Stomach (tissue), 9 donors: ENCODE results near the gene IGLON5. TPM values are rescaled to one million over a fixed set of nuclear protein-coding genes. Genes with fewer than 3 reads are reported as not detected.

Experiments used
- DNase-seq, 2 donors: peaks; one replicate each; pipeline versions ENCODE4 v3.0.0 to v3.0.0-alpha.2; 2013 to 2019
- H3K27ac ChIP-seq, 5 donors: fragments of 200-600 bp in 4 of 5; sonication (generic) in 4 of 5; one replicate each; pipeline ENCODE4 v1.5.1; 2013 to 2019; ENCODE audit warnings: mild to moderate bottlenecking in 1 of 5, moderate library complexity in 1 of 5
- H3K27me3 ChIP-seq, 3 donors: fragments of 200-600 bp; sonication (generic); one replicate each; pipeline ENCODE4 v1.5.1; 2017 to 2019; ENCODE audit warnings: mixed run types in 1 of 3
- H3K36me3 ChIP-seq, 4 donors: fragments of 200-600 bp; sonication (generic); 1 replicate in 3 of 4; 2 replicates in 1 of 4; pipeline ENCODE4 v1.5.1; 2016 to 2019
- H3K4me1 ChIP-seq, 4 donors: fragments of 200-600 bp; sonication (generic); one replicate each; pipeline ENCODE4 v1.5.1; 2016 to 2019
- H3K4me3 ChIP-seq, 4 donors: fragments of 200-600 bp; sonication (generic) in 3 of 4; one replicate each; pipeline ENCODE4 v1.5.1; 2016 to 2019; ENCODE audit warnings: mild to moderate bottlenecking in 1 of 4
- H3K9me3 ChIP-seq, 4 donors: fragments of 200-600 bp; sonication (generic); one replicate each; pipeline ENCODE4 v1.5.1; 2016 to 2019
- EP300 ChIP-seq: sonication (generic); formaldehyde crosslinking; IDR thresholded peaks from one replicate; pipeline ENCODE4 v1.6.1; 2017; ENCODE audit warnings: antibody characterized with exemption
- POLR2A ChIP-seq, 4 donors: fragments of 450-650 bp; IDR thresholded peaks; one replicate each; pipeline ENCODE4 v1.6.1; 2016; ENCODE audit warnings: antibody characterized with exemption in 4 of 4, control low read depth in 2 of 4, mild to moderate bottlenecking in 1 of 4, moderate library complexity in 1 of 4
- POLR2AphosphoS5 ChIP-seq, 3 donors: sonication (generic); formaldehyde crosslinking; IDR thresholded peaks; one replicate each; pipeline ENCODE4 v1.6.1; 2016; ENCODE audit warnings: antibody characterized with exemption in 3 of 3
- WGBS, 5 donors: extraction: QIAGEN DNeasy Blood & Tissue Kit in 3 of 5; methylation state at CpG; one replicate each; pipeline versions ENCODE4 v1.1.5 to v1.1.7; 2013 to 2018; 5-methylcytosine and 5-hydroxymethylcytosine counted together
- intact Hi-C: fragments of 100-400 bp; cut with DNase I; formaldehyde crosslinking; loops from one replicate; pipeline ENCODE4 v1.15.1; 2023; ENCODE audit warnings: low total_unique reads
- polyA plus RNA-seq, 3 donors: library from polyadenylated mRNA; stranded (reverse); fragments of 200-250 nt; gene quantifications; one replicate each; pipeline ENCODE4 v1.2.3, GENCODE V29; 2013
- total RNA-seq, 5 donors: library from RNA; depleted of rRNA; stranded (reverse); fragments of >200 nt; gene quantifications; one replicate each; pipeline versions ENCODE4 v1.1.0 to v1.2.3, GENCODE V29; 2014 to 2016
- TF ChIP-seq, protein P1 (sequence below), 7 experiments: fragments of 450-650 bp in 4 of 7; fragments of 200-600 bp in 3 of 7; sonication (generic) in 3 of 7; IDR thresholded peaks; one replicate each; pipeline ENCODE4 v1.5.1; 2016 to 2019; ENCODE audit warnings: antibody characterized with exemption in 7 of 7, control low read depth in 2 of 7, mild to moderate bottlenecking in 1 of 7
- donor health status: healthy with polysubstance abuse.
- donor health status: Bipolar disorder and iron deficiency.
- donor health status: healthy.

IGLON5 gene
- total and polyA plus RNA-seq, 8 donors: 0.13 to 0.18 TPM; not detected in 6

DNA sequence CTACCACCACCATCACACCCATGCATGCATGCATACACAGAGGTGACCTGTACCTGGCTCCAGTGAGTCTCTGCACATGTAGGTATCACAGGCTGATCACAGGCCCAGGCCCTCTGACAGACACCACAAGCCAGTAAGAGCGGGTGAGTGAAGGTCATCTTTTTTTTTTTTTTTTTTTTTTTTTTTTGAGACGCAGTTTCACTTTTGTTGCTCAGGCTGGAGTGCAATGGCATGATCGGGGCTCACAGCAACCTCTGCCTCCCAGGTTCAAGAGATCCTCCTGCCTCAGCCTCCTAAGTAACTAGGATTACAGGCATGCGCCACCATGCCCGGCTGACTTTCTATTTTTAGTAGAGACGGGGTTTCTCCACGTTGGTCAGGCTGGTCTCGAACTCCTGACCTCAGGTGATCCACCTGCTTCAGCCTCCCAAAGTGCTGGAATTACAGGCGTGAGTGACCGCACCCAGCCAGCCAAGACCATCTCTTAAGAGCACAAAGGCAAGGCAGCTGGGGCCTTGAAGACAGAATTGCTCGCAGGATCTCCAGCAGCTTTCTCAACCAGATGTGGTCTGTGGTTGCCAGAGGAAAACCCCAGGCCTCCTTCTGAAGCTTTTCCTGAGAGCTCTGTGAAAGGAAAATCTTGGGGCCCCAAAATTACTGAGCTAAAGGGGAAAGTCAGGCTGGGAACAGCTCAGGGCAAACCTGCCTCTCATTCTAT lies 64.2 kb downstream of the IGLON5 start:
- DNase-seq: no peak
- Histone ChIP-seq H3K27ac (no peak overlapping the region), H3K4me3 (no peak overlapping the region), H3K9me3 (no peaks in the 10 kb centered on the region), H3K36me3 (no peaks in the 10 kb centered on the region), H3K4me1 (peaks cover 0 to 4% (median 0%) of the 10 kb centered on the region in 4 donors), H3K27me3 (no peaks in the 10 kb centered on the region)
- 56 to 81% (median 69%) methylated on average over 9 to 11 of the region's 11 CpGs for WGBS, 5 donors
- intact Hi-C loops: no loop called here
- TF ChIP-seq, protein P1, sequence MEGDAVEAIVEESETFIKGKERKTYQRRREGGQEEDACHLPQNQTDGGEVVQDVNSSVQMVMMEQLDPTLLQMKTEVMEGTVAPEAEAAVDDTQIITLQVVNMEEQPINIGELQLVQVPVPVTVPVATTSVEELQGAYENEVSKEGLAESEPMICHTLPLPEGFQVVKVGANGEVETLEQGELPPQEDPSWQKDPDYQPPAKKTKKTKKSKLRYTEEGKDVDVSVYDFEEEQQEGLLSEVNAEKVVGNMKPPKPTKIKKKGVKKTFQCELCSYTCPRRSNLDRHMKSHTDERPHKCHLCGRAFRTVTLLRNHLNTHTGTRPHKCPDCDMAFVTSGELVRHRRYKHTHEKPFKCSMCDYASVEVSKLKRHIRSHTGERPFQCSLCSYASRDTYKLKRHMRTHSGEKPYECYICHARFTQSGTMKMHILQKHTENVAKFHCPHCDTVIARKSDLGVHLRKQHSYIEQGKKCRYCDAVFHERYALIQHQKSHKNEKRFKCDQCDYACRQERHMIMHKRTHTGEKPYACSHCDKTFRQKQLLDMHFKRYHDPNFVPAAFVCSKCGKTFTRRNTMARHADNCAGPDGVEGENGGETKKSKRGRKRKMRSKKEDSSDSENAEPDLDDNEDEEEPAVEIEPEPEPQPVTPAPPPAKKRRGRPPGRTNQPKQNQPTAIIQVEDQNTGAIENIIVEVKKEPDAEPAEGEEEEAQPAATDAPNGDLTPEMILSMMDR (IDR thresholded peaks at IDR 0.05): no peak
- TF ChIP-seq EP300 (no peak), POLR2AphosphoS5 (IDR thresholded peaks at IDR 0.05) (no peak), POLR2A (IDR thresholded peaks at IDR 0.05) (no peak)

DNA sequence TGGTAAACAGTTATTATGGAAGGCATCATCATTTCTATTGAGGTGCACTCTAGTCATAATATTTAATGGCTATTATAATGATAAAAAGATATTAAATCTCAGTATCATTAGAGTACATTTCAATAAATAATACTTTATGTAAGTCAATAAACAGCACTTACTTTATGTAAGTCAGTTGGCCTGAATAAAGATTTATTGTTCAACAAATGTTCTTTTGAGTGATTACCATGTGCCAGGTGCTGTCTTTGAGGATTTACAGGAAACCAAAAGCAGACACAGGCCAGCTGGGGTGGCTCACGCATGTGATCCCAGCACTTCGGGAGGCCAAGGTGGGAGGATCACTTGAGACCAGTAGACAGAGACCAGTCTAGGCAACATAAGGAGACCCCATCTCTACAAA lies 66.0 kb downstream of the IGLON5 start:
- Histone ChIP-seq H3K27me3 (no peaks in the 10 kb centered on the region), H3K9me3 (peaks cover 0 to 7% (median 4%) of the 10 kb centered on the region in 4 donors), H3K4me3 (no peak overlapping the region), H3K4me1 (peaks cover 0 to 4% (median 0%) of the 10 kb centered on the region in 4 donors), H3K36me3 (no peaks in the 10 kb centered on the region), H3K27ac (no peak overlapping the region)
- TF ChIP-seq POLR2AphosphoS5 (IDR thresholded peaks at IDR 0.05) (no peak), POLR2A (IDR thresholded peaks at IDR 0.05) (no peak), EP300 (no peak)
- TF ChIP-seq, protein P1 (IDR thresholded peaks at IDR 0.05): no peak
- 85 to 94% (median 89%) methylated on average over 2 of the region's 2 CpGs for WGBS, 5 donors
- no peak for DNase-seq
- intact Hi-C loops: no loop called here

DNA sequence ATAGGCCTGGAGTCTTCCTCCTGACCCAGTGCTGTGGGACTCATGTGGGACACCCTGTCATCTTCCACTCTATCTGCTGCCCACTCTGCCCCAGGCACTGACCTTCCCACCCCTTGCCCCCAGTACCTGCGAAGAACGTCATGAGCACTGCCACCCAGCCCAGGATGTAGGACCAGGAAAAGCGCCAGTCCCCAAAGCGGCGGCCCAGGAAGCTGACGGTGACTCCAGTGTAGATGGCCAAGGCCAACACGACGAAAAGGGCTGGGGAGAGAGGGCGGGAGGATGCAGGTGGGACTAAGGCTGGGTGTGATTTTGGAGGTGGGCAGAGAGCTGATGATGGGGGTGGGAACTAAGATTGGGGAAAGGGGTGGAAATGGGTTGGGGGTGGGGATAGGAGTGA lies 68.9 kb downstream of the IGLON5 start:
- no peak overlapping the region for H3K4me3 ChIP-seq
- no peak overlapping the region for H3K27ac ChIP-seq
- intact Hi-C loops: no loop called here
- TF ChIP-seq POLR2AphosphoS5 (IDR thresholded peaks at IDR 0.05): no peak
- no peak for TF ChIP-seq POLR2A (IDR thresholded peaks at IDR 0.05)
- TF ChIP-seq, protein P1 (IDR thresholded peaks at IDR 0.05): no peak
- TF ChIP-seq EP300: no peak
- H3K4me1 ChIP-seq: no peaks in the 10 kb centered on the region
- no peaks in the 10 kb centered on the region for H3K36me3 ChIP-seq
- H3K9me3 ChIP-seq: peaks cover 0 to 7% (median 4%) of the 10 kb centered on the region in 4 donors
- no peak for DNase-seq
- H3K27me3 ChIP-seq: no peaks in the 10 kb centered on the region
- WGBS, 5 donors: 87 to 95% (median 92%) methylated on average over 9 of the region's 9 CpGs

Other genes starting within 250 kb of the IGLON5 start
- gene KLK13, start 246.6 kb upstream of the IGLON5 start, total RNA-seq: 1 to 10 TPM in 1 of 5 donors, not detected in 4; 10.0 TPM
- 10 to 100 TPM in 1 of 3 donors, 1 to 10 TPM in 2; 3.2 to 82.1 (median 9.5) TPM for gene KLK13, start 246.6 kb upstream of the IGLON5 start, polyA plus RNA-seq
- gene KLK14, start 228.8 kb upstream of the IGLON5 start, total RNA-seq: not detected
- under 1 TPM in 2 of 3 donors, not detected in 1; 0.31 to 0.35 TPM for gene KLK14, start 228.8 kb upstream of the IGLON5 start, polyA plus RNA-seq
- 10 to 100 TPM in 2 of 5 donors, 1 to 10 TPM in 2, under 1 TPM in 1; 0.58 to 47.3 (median 7.4) TPM for gene CTU1, start 203.2 kb upstream of the IGLON5 start, total RNA-seq
- 1 to 10 TPM; 2.4 to 5.3 (median 2.8) TPM for gene CTU1, start 203.2 kb upstream of the IGLON5 start, polyA plus RNA-seq
- 10 to 100 TPM in 1 of 5 donors, 1 to 10 TPM in 3, not detected in 1; 1.1 to 13.9 (median 1.9) TPM for gene SIGLEC9, start 186.7 kb upstream of the IGLON5 start, total RNA-seq
- 1 to 10 TPM in 1 of 3 donors, under 1 TPM in 2; 0.61 to 3.6 (median 0.80) TPM for gene SIGLEC9, start 186.7 kb upstream of the IGLON5 start, polyA plus RNA-seq
- gene SIGLEC7, start 169.3 kb upstream of the IGLON5 start, total RNA-seq: 1 to 10 TPM in 1 of 5 donors, under 1 TPM in 1, not detected in 3; 0.18 to 1.3 TPM
- 1 to 10 TPM in 1 of 3 donors, under 1 TPM in 1, not detected in 1; 0.50 to 1.8 TPM for gene SIGLEC7, start 169.3 kb upstream of the IGLON5 start, polyA plus RNA-seq
- gene CD33, start 86.6 kb upstream of the IGLON5 start, total RNA-seq: 1 to 10 TPM in 2 of 5 donors, not detected in 3; 3.7 to 4.8 TPM
- gene CD33, start 86.6 kb upstream of the IGLON5 start, polyA plus RNA-seq: 1 to 10 TPM; 1.7 to 3.0 (median 1.7) TPM
- gene SIGLECL1, start 60.6 kb upstream of the IGLON5 start, total RNA-seq: not detected
- gene SIGLECL1, start 60.6 kb upstream of the IGLON5 start, polyA plus RNA-seq: not detected
- 1 to 10 TPM in 1 of 5 donors, under 1 TPM in 2, not detected in 2; 0.29 to 2.2 (median 0.37) TPM for gene VSIG10L, start 30.5 kb downstream of the IGLON5 start, total RNA-seq
- gene VSIG10L, start 30.5 kb downstream of the IGLON5 start, polyA plus RNA-seq: 10 to 100 TPM in 1 of 3 donors, 1 to 10 TPM in 1, not detected in 1; 1.1 to 39.6 TPM
- gene ETFB, start 54.7 kb downstream of the IGLON5 start, total RNA-seq: 100 to 1,000 TPM in 1 of 5 donors, 10 to 100 TPM in 3, 1 to 10 TPM in 1; 1.2 to 211 (median 53.4) TPM
- 100 to 1,000 TPM; 146 to 177 (median 157) TPM for gene ETFB, start 54.7 kb downstream of the IGLON5 start, polyA plus RNA-seq
- gene CLDND2, start 57.4 kb downstream of the IGLON5 start, total RNA-seq: not detected
- 1 to 10 TPM in 2 of 3 donors, under 1 TPM in 1; 0.88 to 4.3 (median 1.3) TPM for gene CLDND2, start 57.4 kb downstream of the IGLON5 start, polyA plus RNA-seq
- 1 to 10 TPM in 1 of 5 donors, not detected in 4; 7.7 TPM for gene NKG7, start 61.0 kb downstream of the IGLON5 start, total RNA-seq
- 1 to 10 TPM; 2.1 to 7.3 (median 3.1) TPM for gene NKG7, start 61.0 kb downstream of the IGLON5 start, polyA plus RNA-seq
- not detected for gene LIM2, start 76.3 kb downstream of the IGLON5 start, total RNA-seq
- not detected for gene LIM2, start 76.3 kb downstream of the IGLON5 start, polyA plus RNA-seq
- gene C19orf84, start 78.9 kb downstream of the IGLON5 start, total RNA-seq: not detected
- gene C19orf84, start 78.9 kb downstream of the IGLON5 start, polyA plus RNA-seq: not detected
- 10 to 100 TPM in 1 of 5 donors, 1 to 10 TPM in 2, not detected in 2; 1.1 to 21.4 (median 4.6) TPM for gene SIGLEC10, start 106.0 kb downstream of the IGLON5 start, total RNA-seq
- 1 to 10 TPM; 1.7 to 3.1 (median 2.3) TPM for gene SIGLEC10, start 106.0 kb downstream of the IGLON5 start, polyA plus RNA-seq
- gene SIGLEC8, start 146.8 kb downstream of the IGLON5 start, total RNA-seq: 1 to 10 TPM in 2 of 5 donors, not detected in 3; 1.1 to 2.3 TPM
- gene SIGLEC8, start 146.8 kb downstream of the IGLON5 start, polyA plus RNA-seq: 1 to 10 TPM in 1 of 3 donors, under 1 TPM in 2; 0.20 to 1.1 (median 0.56) TPM
- not detected for gene CEACAM18, start 166.9 kb downstream of the IGLON5 start, total RNA-seq
- gene CEACAM18, start 166.9 kb downstream of the IGLON5 start, polyA plus RNA-seq: not detected
- gene SIGLEC12, start 190.2 kb downstream of the IGLON5 start, total RNA-seq: under 1 TPM in 1 of 5 donors, not detected in 4; 0.37 TPM
- 1 to 10 TPM in 1 of 3 donors, under 1 TPM in 1, not detected in 1; 0.10 to 1.2 TPM for gene SIGLEC12, start 190.2 kb downstream of the IGLON5 start, polyA plus RNA-seq
- 1 to 10 TPM in 1 of 5 donors, not detected in 4; 7.1 TPM for gene SIGLEC6, start 220.0 kb downstream of the IGLON5 start, total RNA-seq
- gene SIGLEC6, start 220.0 kb downstream of the IGLON5 start, polyA plus RNA-seq: 1 to 10 TPM in 1 of 3 donors, under 1 TPM in 1, not detected in 1; 0.50 to 2.4 TPM